HepG2 (cell line): ENCODE data around the gene BICDL2. TPM values are rescaled to one million over a fixed set of nuclear protein-coding genes. Genes with fewer than 3 reads are reported as not detected.

Source experiments
- ATAC-seq: fragments of 200-7000 bp; cut with Tn5 transposase; 3 replicates; pipeline ENCODE4 v1.9.1; 2020; ENCODE audit warnings: mild to moderate bottlenecking, moderate library complexity
- BruUV-seq: library from RNA; stranded (reverse); fragments of 400-500 nt; replicated peaks from 2 replicates; lab custom pipeline; 2021; lab: Mats Ljungman, UMichigan
- CTCF ChIA-PET: fragments of 300-600 bp; formaldehyde crosslinking; extraction: SDS; loops from one replicate; lab custom pipeline; 2021; ENCODE audit warnings: low total read pairs, inconsistent platforms, low intra/inter-chr PET ratio; lab: Yijun Ruan, JAX
- POLR2A ChIA-PET: fragments of 350-600 bp; sonication (Branson Sonifier 250); formaldehyde crosslinking; loops from one replicate; lab custom pipeline; 2020; ENCODE audit warnings: antibody characterized with exemption, inconsistent platforms; lab: Yijun Ruan, JAX
- DNase-seq: peaks from one replicate; pipeline ENCODE4 v3.0.0-alpha.2; 2015; ENCODE audit warnings: low spot score
- FAIRE-seq: peaks from 3 replicates; lab custom pipeline; 2011; peaks lifted over from hg19 to GRCh38; lab: Jason Lieb, UNC
- H2AFZ ChIP-seq: one replicate; pipeline ENCODE4 v1.6.1; 2011; ENCODE audit warnings: low read length, inconsistent platforms
- H3K27ac ChIP-seq: fragments of 300-600 bp; 3 replicates; pipeline ENCODE4 v1.8.0; 2011; ENCODE audit warnings: mixed run types, mild to moderate bottlenecking, mixed read lengths, low read length, inconsistent platforms; ENCODE audit not compliant: insufficient read depth; ENCODE audit errors: extremely low read length
- H3K27me3 ChIP-seq, 2 experiments: fragments of 200-600 bp in 1 of 2; 2 replicates in 1 of 2; 3 replicates in 1 of 2; pipeline versions ENCODE4 v1.6.0 to v1.8.0; 2011; ENCODE audit warnings: low read length in 2 of 2, mild to moderate bottlenecking in 2 of 2, moderate library complexity in 2 of 2, inconsistent platforms in 1 of 2; ENCODE audit not compliant: insufficient read depth in 2 of 2, control insufficient read depth in 1 of 2
- H3K36me3 ChIP-seq, 2 experiments: fragments of 200-600 bp in 1 of 2; replicated peaks in 1 of 2; 2 replicates in 1 of 2; 3 replicates in 1 of 2; pipeline versions ENCODE4 v1.5.1 to v1.8.0; 2011; ENCODE audit warnings: low read length in 2 of 2, inconsistent platforms in 1 of 2; ENCODE audit not compliant: insufficient read depth in 2 of 2, control insufficient read depth in 1 of 2
- H3K4me1 ChIP-seq: 2 replicates; pipeline ENCODE4 v1.5.1; 2012; ENCODE audit warnings: low read length, inconsistent platforms; ENCODE audit not compliant: insufficient read depth
- H3K4me2 ChIP-seq: 2 replicates; pipeline ENCODE4 v1.6.0; 2011; ENCODE audit warnings: low read depth, low read length, inconsistent platforms
- H3K4me3 ChIP-seq, 3 experiments: fragments of 200-600 bp in 1 of 3; sonication (generic), shearing (Covaris generic) in 1 of 3; replicated peaks in 1 of 3; 2 replicates each; pipeline ENCODE4 v1.5.1; 2011 to 2016; ENCODE audit warnings: low read length in 3 of 3, inconsistent platforms in 2 of 3, low read depth in 2 of 3, mild to moderate bottlenecking in 2 of 3, control low read depth in 1 of 3, mixed read lengths in 1 of 3; ENCODE audit not compliant: insufficient read depth in 1 of 3
- H3K79me2 ChIP-seq: one replicate; pipeline ENCODE4 v1.6.1; 2011; ENCODE audit warnings: low read length, inconsistent platforms; ENCODE audit not compliant: insufficient read depth
- H3K9ac ChIP-seq: 2 replicates; pipeline ENCODE4 v1.6.0; 2011; ENCODE audit warnings: mild to moderate bottlenecking, low read depth, low read length, inconsistent platforms; ENCODE audit not compliant: insufficient read depth
- H3K9me3 ChIP-seq: 2 replicates; pipeline ENCODE4 v1.5.1; 2012; ENCODE audit warnings: mild to moderate bottlenecking, low read length
- H4K20me1 ChIP-seq: 2 replicates; pipeline ENCODE4 v1.6.0; 2011; ENCODE audit warnings: inconsistent platforms, mild to moderate bottlenecking, low read length, moderate library complexity; ENCODE audit not compliant: insufficient read depth
- ELK4 ChIP-seq: sonication (generic); formaldehyde crosslinking; IDR thresholded peaks from 2 replicates; pipeline ENCODE4 v1.9.0; 2021; ENCODE audit warnings: missing genetic modification reagents, borderline replicate concordance
- ERF ChIP-seq: IDR thresholded peaks from 2 replicates; pipeline ENCODE4 v1.6.1; 2018; ENCODE audit warnings: missing biosample characterization, missing genetic modification reagents
- ETS1 ChIP-seq: sonication (generic); formaldehyde crosslinking; IDR thresholded peaks from 2 replicates; pipeline ENCODE4 v1.4.0; 2020; ENCODE audit warnings: missing genetic modification reagents
- KMT2B ChIP-seq: IDR thresholded peaks from 2 replicates; pipeline ENCODE4 v1.6.1; 2016; ENCODE audit warnings: missing genetic modification reagents, missing compliant biosample characterization
- LRRFIP1 ChIP-seq: sonication (generic); formaldehyde crosslinking; conservative IDR thresholded peaks from 2 replicates; pipeline ENCODE4 v1.4.0; 2020; ENCODE audit warnings: missing genetic modification reagents
- MXD3 ChIP-seq: IDR thresholded peaks from 2 replicates; pipeline ENCODE4 v1.6.1; 2016; ENCODE audit warnings: mild to moderate bottlenecking, missing biosample characterization, missing genetic modification reagents
- RXRB ChIP-seq: IDR thresholded peaks from 2 replicates; pipeline ENCODE4 v1.6.1; 2016; ENCODE audit warnings: borderline replicate concordance, missing genetic modification reagents, missing compliant biosample characterization
- ZBTB14 ChIP-seq: sonication (generic); formaldehyde crosslinking; IDR thresholded peaks from 2 replicates; pipeline ENCODE4 v1.4.0; 2020; ENCODE audit warnings: missing genetic modification reagents
- ZBTB42 ChIP-seq: sonication (generic); formaldehyde crosslinking; IDR thresholded peaks from 2 replicates; pipeline ENCODE4 v1.5.0; 2020; ENCODE audit warnings: mild to moderate bottlenecking, missing genetic modification reagents
- ZNF121 ChIP-seq: sonication (generic); formaldehyde crosslinking; IDR thresholded peaks from 2 replicates; pipeline ENCODE4 v1.5.0; 2020; ENCODE audit warnings: mild to moderate bottlenecking, missing genetic modification reagents
- ZNF414 ChIP-seq: sonication (generic); formaldehyde crosslinking; IDR thresholded peaks from 2 replicates; pipeline ENCODE4 v1.5.0; 2020; ENCODE audit warnings: missing genetic modification reagents
- ZNF513 ChIP-seq: sonication (generic); formaldehyde crosslinking; conservative IDR thresholded peaks from 2 replicates; pipeline ENCODE4 v1.5.0; 2020; ENCODE audit warnings: missing genetic modification reagents
- ZNF546 ChIP-seq: sonication (generic); formaldehyde crosslinking; conservative IDR thresholded peaks from 2 replicates; pipeline ENCODE4 v1.8.1; 2023; ENCODE audit warnings: mild to moderate bottlenecking, missing genetic modification reagents
- ZNF709 ChIP-seq: sonication (generic); formaldehyde crosslinking; IDR thresholded peaks from 2 replicates; pipeline ENCODE4 v1.5.0; 2020; ENCODE audit warnings: mild to moderate bottlenecking, missing genetic modification reagents
- ZNF75D ChIP-seq: sonication (generic); formaldehyde crosslinking; IDR thresholded peaks from 2 replicates; pipeline ENCODE4 v1.8.1; 2023; ENCODE audit warnings: missing genetic modification reagents, mild to moderate bottlenecking, borderline replicate concordance
- WGBS: methylation state at CpG from one replicate; pipeline ENCODE4 v1.1.6; 2017; ENCODE audit warnings: low lambda C conversion rate; 5-methylcytosine and 5-hydroxymethylcytosine counted together
- in situ Hi-C: cut with HindIII; loops from 2 replicates; pipeline ENCODE4 v1.10.0; 2017; ENCODE audit warnings: low pct_unique_long_range_greater_than_20kb; ENCODE audit not compliant: extremely low pct_ligation_motif_present
- intact Hi-C: fragments of 100-400 bp; cut with micrococcal nuclease; formaldehyde crosslinking; loops from one replicate; pipeline ENCODE4 v1.10.0; 2022; ENCODE audit not compliant: unreplicated experiment
- polyA plus RNA-seq, 8 experiments: library from polyadenylated mRNA; depleted of rRNA in 3 of 8; stranded (reverse) in 7 of 8; unstranded in 1 of 8; fragments of >200 nt; fragmentation: Illumina TruSeq in 4 of 8; extraction: Trizol in 4 of 8; gene quantifications; 2 replicates each; pipeline versions ENCODE4 v1.2.1 to v1.2.3, GENCODE V29; 2011 to 2016; ENCODE audit warnings: low read depth in 4 of 8, missing spikeins in 1 of 8, mixed read lengths in 1 of 8; ENCODE audit not compliant: insufficient read depth in 1 of 8
- total RNA-seq, 5 experiments: library from RNA; depleted of rRNA; stranded (reverse); fragments of >200 nt; fragmentation: Illumina TruSeq; extraction: Trizol; gene quantifications; 2 replicates each; pipeline ENCODE4 v1.2.3, GENCODE V29; 2016; ENCODE audit warnings: low read depth in 1 of 5

Gene BICDL2
- total and polyA plus RNA-seq, 2 of the 13 experiments (the other 11 are each of a cell fraction or from before 2014, with no cell fraction given) = 0.12 TPM; not detected in 1

- WGBS = 0% methylated on average over 5 of the region's 49 CpGs
- no TSS peak for BruUV-seq
- no peak within 1 kb of the TSS for H2AFZ ChIP-seq
- TF ChIP-seq ZNF709 (CRISPR knock-in tag) (no peak), ZBTB14 (CRISPR knock-in tag) (no peak), ZNF546 (peak; percentile 42; the same call in 1 of the 2 replicates), RXRB (CRISPR knock-in tag) (0 out of 2 replicates have a peak, but pooled peaks have one; percentile 22), MXD3 (peak; percentile 52; the same call in 1 of the 2 replicates), ELK4 (CRISPR knock-in tag) (no peak), ZNF121 (no peak), ZNF414 (CRISPR knock-in tag) (peak; percentile 88; the same call in 1 of the 2 replicates), ERF (CRISPR knock-in tag) (peak; percentile 61; the same call in 1 of the 2 replicates), ZNF513 (CRISPR knock-in tag) (no peak), ZBTB42 (CRISPR knock-in tag) (0 out of 2 replicates have a peak, but pooled peaks have one; percentile 35), ETS1 (CRISPR knock-in tag) (0 out of 2 replicates have a peak, but pooled peaks have one; percentile 30), ZNF75D (no peak), KMT2B (CRISPR knock-in tag) (0 out of 2 replicates have a peak, but pooled peaks have one; percentile 45), LRRFIP1 (CRISPR knock-in tag) (no peak)
These were observed 16.5 kb downstream of the BICDL2 start, which contains the start of gene TNFRSF12A for GRCh38 chr16:3020247-3020603. Gene TNFRSF12A (plus strand): TSS chr16:3020368. CDS start chr16:3020398, 30 bp downstream.

More at GRCh38 chr16:3020247-3020603, 16.5 kb downstream of the BICDL2 start, which contains the start of gene TNFRSF12A:
- Histone ChIP-seq H3K36me3 (peaks cover under 1% of the 10 kb centered on the region in 2 experiments; a peak in 4 of 5 replicates), H3K4me2 (peak within 1 kb of the TSS; percentile 85), H3K27ac (peak within 1 kb of the TSS; percentile 93), H3K9me3 (no peaks in the 10 kb centered on the region), H3K27me3 (no peaks in the 10 kb centered on the region; a peak in 2 of 5 replicates), H3K4me1 (peaks cover 70% of the 10 kb centered on the region), H4K20me1 (peaks cover 26% of the 10 kb centered on the region; the same call in 1 of the 2 replicates), H3K9ac (peak within 1 kb of the TSS; percentile 99), H3K79me2 (peaks cover 5% of the 10 kb centered on the region), H3K4me3 (peak within 1 kb of the TSS; percentile 65 to 93 (median 76))
- POLR2A ChIA-PET = interaction anchor here (0.9 to 18.8 kb wide), 19 partner anchors 8 to 865 kb away, joined by 3 to 750 read pairs (median 6); partner anchors contain the start of genes CLDN9, IL32, PAQR4 and PKMYT1
- CTCF ChIA-PET = interaction anchor here (0.8 to 0.9 kb wide), 2 partner anchors 14 to 17 kb away, joined by 3 to 4 read pairs; no protein-coding TSS in a partner anchor
- intact Hi-C loops = no loop called here
- FAIRE-seq = no peak
- ATAC-seq = peak; percentile 23
- peak; percentile 66 for DNase-seq
- in situ Hi-C loops = no loop called here
